GM21717 (cell line): ENCODE data around the gene LTC4S.

ENCODE experiments used
- ATAC-seq: cut with Tn5 transposase; IDR thresholded peaks from one replicate; pipeline ENCODE4 v1.9.1; 2021; ENCODE audit warnings: mild to moderate bottlenecking, moderate library complexity; ENCODE audit not compliant: unreplicated experiment

Gene LTC4S

GRCh38 chr5:179795049-179795862 is 1.5 kb downstream of the LTC4S start:
- no peak for ATAC-seq

GRCh38 chr5:179795863-179796833 is 2.4 kb downstream of the LTC4S start:
- ATAC-seq: peak; percentile 70

GRCh38 chr5:179796877-179797608 is 3.3 kb downstream of the LTC4S start:
- ATAC-seq: no peak

GRCh38 chr5:179797741-179798140 is 4.0 kb downstream of the LTC4S start:
- ATAC-seq: no peak

GRCh38 chr5:179798144-179798770 is 4.5 kb downstream of the LTC4S start:
- ATAC-seq: no peak

- no peak for ATAC-seq
These were observed 5.2 kb downstream of the LTC4S start for GRCh38 chr5:179798771-179799643.

GRCh38 chr5:179799644-179799973 is 5.8 kb downstream of the LTC4S start:
- no peak for ATAC-seq

- ATAC-seq: no peak
These were observed 6.4 kb downstream of the LTC4S start for GRCh38 chr5:179800071-179800695.

GRCh38 chr5:179800696-179801201 is 7.0 kb downstream of the LTC4S start:
- ATAC-seq: no peak

GRCh38 chr5:179801304-179802206 is 7.8 kb downstream of the LTC4S start:
- peak; percentile 30 for ATAC-seq

- ATAC-seq: no peak
These were observed 8.6 kb downstream of the LTC4S start for GRCh38 chr5:179802207-179802883.

- ATAC-seq: no peak
These were observed 9.3 kb downstream of the LTC4S start for GRCh38 chr5:179802950-179803562.

- ATAC-seq: no peak
These were observed 10.1 kb downstream of the LTC4S start for GRCh38 chr5:179803651-179804554.

- ATAC-seq: no peak
These were observed 10.8 kb downstream of the LTC4S start for GRCh38 chr5:179804555-179804947.

GRCh38 chr5:179805070-179805528 is 11.3 kb downstream of the LTC4S start:
- ATAC-seq: no peak
